Stimulated activated CD4-positive, alpha-beta T cell treated with anti-CD3 and anti-CD28 coated beads, TNF-alpha, amount 100 ng/mL, for 48 hours (primary cell): Measurements from ENCODE around the gene FTCD.
"Not testable (repeated sequence)": the region's sequence is repeated elsewhere in the genome, so short reads cannot be mapped to it uniquely, and the experiment has no call there.

Source experiments
- DNase-seq, 3 donors: peaks; one replicate each; pipeline ENCODE4 v3.0.0-alpha.2; 2020; ENCODE audit warnings: low read depth in 3 of 3

The FTCD gene

DNA sequence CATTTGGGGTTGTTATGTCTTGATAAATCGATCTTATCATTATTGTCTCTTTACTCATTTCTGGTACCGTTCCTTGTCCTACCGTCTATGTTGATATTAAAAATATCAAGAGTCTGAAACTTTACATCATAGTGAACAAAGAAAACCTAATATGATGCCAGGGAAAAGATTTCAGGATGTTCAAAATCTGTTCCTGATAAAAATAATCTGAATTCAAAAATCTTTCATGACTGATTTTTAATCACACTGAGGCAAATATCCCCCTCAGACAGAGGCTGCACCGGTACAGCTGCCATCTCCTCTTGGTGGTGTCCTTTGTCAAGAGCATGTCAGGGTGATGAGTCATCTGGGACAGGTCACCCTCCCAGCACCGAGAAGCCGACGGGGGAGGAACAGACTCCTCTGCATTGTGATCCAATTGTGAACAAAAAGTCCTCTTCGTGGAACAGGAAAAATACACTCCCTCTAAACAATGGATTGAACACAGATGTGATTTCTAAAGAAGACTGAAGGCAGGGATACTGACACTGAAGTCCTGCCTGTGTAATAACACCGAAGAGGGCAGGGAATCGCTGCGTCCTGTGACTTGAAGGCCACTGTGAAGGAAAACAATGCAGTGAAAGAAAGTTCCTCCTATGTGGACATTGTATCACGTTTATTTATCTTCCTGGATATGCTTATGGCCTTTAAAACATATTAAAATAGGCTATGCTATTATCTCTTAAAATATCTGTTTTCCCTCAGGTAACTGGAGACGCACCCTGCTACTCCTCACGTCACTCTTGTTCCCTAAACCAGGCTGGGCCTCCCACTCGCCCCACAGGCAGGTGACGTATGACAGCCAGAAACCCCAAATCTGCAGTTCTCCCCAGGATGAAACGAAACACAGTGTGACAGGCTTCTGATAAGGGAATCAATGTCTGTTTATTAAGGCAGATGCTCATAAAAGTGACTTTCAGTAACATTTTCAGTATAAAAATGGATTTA is 33.1 kb upstream of the FTCD start:
- no peak for DNase-seq

DNA sequence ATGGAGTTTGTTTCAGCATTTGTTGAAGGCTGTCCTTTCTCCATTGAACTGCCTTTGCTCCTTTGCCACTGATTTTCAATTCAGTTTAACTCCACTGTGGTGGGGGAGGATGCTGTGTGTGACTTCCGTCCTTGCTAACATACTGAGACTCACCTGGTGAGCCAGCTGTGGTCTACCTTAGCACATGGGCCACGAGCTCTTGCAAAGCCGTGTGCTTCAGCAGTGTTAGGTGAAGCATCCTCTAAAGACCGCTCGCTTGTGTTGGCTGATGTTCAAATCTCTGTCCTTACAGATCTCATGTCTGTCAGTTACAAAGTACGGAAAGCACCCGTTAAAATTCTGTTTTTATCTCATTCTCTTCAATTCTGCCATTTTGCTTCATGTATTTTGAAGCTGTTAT is 32.4 kb upstream of the FTCD start:
- no peak for DNase-seq

DNA sequence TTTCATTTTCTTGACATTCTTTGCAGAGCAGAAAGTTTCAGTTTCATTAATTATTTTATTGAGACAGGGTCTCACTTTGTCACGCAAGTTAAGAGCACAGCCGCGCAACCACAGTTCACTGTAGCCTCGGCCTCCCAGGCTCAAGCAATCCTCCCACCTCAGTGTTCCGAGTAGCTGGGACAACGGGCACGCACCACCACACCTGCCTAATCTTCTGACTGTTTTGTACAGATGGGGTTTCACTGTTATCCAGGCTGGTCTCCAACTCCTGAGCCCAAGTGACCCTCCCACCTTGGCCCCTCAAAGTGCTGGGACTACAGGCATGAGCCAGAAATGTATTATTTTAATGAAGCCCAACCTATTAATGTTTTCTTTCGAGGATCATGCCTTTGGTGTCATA is 31.9 kb upstream of the FTCD start:
- no peak for DNase-seq

DNA sequence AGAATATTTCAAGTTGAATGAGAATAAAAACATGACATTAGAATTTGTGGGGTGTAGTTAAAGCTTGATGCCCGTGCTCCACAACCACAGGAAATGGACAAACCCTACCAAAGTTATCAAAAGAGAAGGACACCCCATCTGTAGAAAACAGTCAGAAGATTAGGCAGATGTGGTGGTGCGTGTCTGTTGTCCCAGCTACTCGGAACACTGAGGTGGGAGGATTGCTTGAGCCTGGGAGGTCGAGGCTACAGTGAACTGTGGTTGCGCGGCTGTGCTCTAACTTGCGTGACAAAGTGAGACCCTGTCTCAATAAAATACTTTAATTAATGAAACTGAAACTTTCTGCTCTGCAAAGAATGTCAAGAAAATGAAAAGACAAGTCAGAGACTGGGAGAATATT is 30.3 kb upstream of the FTCD start:
- no peak for DNase-seq

DNA sequence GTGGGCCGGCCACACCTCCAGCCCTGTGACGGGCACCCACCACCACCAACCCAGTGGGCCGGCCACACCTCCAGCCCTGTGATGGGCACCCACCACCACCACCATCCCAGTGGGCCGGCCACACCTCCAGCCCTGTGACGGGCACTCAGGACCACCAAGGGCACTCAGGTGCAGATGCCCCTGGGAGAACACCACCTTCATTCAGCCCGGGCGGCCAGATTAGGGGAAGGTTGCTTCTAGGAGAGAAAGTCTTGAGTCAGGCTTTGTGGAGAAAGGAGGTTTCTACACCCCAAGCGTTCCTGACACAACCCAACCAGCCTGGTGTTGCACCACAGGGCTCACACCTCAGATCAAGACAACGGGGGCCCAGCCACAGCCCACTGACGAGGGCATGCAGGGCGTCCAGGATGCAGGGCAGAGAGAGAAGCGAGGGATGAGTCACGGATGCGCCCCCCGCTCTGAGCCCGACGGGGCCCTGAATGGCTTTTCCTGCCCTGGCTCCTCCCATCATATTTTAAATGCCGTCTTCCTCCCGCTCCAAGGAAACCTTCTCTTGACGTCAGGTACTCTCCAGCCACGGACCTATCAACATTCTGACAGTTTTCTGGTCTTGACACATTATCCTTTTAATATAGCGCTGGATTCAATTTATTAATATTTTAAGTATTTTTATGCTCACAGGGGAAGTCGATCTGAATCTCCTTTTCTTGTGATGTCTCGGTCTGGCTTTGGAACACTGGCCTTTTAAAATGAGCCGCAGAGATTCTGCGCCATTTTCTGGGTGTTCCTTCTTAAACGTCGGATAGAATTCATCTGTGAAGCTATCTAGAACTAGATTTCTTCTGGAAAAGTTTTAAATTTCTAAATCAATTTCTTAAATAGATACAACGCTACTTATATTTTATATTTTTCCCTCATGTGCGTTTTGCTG is 29.5 kb upstream of the FTCD start:
- DNase-seq = peak in 2 of 3 donors; percentile 38 to 65

DNA sequence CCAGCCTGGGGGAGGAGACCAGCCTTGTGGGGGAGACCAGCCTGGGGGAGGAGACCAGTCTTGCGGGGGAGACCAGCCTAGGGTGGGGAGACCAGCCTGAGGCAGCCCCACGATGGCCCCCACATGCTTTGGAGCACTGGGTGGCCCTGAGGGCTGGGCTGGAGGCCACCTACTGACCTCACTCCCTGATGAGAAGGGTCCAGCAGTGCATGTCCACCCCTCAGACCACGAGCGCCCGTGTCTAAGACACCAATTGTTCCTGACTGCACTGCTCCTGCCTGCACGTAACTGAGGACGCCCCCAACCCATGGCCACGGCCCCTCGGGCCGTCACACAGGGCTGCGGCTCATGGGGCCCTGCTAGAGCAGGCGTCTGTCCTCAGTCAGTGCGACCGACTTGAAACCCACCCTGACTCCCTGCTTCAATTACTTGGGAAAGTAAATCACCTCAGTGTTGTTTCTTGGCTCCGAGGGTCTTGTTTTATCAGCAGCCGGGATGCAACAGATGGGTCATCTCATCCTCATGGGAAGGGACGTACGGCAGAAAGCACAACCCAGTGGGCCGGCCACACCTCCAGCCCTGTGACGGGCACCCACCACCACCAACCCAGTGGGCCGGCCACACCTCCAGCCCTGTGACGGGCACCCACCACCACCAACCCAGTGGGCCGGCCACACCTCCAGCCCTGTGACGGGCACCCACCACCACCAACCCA is 28.7 kb upstream of the FTCD start, which contains the start of gene SPATC1L:
TSS of gene SPATC1L (minus strand) at position 550 of the 715 bp plus-strand sequence. CDS start 1,643 bp downstream, outside the sequence.
- DNase-seq = peak in 2 of 3 donors; percentile 20 to 34

DNA sequence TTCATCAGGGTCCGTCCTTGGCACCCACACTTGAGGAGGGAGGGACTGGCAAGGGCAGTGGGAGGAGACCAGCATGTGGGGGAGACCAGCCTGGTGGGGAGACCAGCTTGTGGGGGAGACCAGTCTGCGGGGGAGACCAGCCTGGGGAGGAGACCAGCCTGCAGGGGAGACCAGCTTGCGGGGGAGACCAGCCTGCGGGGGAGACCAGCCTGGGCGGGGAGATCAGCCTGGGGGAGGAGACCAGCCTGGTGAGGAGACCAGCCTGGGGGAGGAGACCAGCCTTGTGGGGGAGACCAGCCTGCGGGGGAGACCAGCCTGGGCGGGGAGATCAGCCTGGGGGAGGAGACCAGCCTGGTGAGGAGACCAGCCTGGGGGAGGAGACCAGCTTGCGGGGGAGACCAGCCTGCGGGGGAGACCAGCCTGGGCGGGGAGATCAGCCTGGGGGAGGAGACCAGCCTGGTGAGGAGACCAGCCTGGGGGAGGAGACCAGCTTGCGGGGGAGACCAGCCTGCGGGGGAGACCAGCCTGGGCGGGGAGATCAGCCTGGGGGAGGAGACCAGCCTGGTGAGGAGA is 28.0 kb upstream of the FTCD start:
- DNase-seq = not testable (repeated sequence)

DNA sequence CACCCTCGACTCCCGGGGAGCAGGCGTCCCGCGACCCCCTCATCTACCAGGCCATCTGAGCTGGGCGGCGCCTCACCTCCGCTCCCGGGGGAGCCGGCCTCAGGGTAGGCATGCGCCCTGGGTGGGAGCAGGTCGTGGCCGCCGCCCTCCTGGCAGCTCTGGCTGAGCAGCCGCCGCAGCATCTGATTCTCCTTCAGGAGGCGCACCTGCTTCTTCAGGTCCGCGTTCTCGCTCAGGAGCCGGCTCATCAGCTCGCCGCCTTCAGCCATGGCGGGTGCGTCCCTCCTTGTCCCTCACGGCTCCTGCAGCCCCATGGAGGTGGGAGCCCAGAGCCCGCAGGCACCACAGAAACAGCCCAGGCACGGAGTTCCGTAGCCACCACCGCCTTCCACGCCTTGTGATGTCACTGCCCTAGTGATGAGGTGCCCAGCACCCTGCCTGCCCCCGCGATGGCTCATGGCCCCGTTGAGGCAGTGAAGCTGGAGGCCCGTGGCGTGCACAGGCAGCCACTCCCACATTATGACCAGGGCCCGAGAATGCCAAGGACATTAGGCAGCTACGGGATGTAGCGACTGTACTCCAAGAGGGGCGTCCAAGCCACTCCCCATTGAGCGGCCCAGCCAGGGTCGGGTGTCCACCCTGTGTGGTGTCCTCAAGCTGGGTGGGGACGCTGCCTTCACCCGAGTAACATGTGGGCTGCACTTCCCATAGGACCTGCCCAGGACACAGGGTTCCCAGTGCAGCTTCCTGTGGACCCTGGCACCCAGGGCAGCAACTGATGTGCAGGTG is 27.4 kb upstream of the FTCD start:
- no peak for DNase-seq

DNA sequence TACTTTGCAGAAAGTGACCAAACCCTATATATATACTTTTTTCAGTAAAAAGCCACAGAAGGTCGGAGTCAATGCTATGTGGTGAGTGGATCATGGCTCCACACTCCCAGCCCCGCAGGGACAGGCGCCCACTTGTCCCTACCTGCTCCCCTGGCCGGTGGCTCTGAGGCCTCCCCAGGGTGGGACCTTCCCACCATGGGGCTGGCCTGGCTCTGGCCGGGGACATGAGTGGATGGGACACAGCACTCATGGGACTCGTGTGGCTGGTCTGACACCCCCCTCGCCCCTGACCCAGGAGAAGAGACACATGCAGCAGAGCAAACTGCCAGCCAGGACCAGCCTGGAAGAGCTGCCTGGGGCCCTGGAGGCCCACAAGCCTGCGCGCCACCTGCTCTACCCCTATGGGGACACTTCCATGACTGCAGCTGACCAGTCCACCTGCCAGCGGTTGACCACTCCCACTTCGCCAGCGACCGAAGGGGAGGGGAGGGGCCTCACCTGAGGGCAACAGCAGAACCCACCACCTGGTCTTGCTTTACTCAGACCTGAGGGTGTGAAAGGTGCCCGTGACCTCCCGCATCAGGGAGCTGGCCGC is 26.7 kb upstream of the FTCD start:
- DNase-seq = no peak

- DNase-seq = no peak
Observed at GRCh38 chr21:46181436-46181835, 26.1 kb upstream of the FTCD start.

- no peak for DNase-seq
Observed at GRCh38 chr21:46180778-46181391, 25.5 kb upstream of the FTCD start.

- DNase-seq = no peak
Observed at GRCh38 chr21:46180079-46180722, 24.8 kb upstream of the FTCD start.

- DNase-seq = no peak
Observed at GRCh38 chr21:46179708-46180078, 24.3 kb upstream of the FTCD start.

- DNase-seq = no peak
Observed at GRCh38 chr21:46178961-46179360, 23.6 kb upstream of the FTCD start.

- not testable (repeated sequence) for DNase-seq
Observed at GRCh38 chr21:46176443-46177129, 21.2 kb upstream of the FTCD start.

DNA sequence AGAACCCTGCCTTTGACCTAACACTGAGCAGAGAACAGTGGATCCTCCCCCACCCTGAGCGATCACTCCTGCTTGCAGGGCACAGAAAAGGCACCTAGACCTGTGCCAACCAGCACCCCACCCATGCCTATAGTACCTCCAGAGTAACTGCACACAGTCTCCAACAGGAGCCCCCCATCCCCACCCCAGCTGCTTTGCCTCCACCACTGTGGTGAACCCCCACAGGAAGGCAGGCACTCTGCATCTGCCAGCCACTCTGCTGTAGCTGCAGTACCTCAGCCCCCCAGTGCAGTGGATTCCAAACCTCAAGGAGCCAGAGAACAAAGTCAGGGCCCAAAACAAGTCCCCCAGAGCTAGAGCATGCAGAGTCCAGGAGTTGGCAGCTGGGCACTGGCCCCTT is 18.2 kb upstream of the FTCD start:
- DNase-seq = no peak

GRCh38 chr21:46172863-46173528 is 17.6 kb upstream of the FTCD start:
- DNase-seq = no peak
